HG02885 (cell line): Measurements from ENCODE around the gene MEX3A.
"Not testable (repeated sequence)": the region's sequence is repeated elsewhere in the genome, so short reads cannot be mapped to it uniquely, and the experiment has no call there.

Experiments
- ATAC-seq: cut with Tn5 transposase; IDR thresholded peaks from one replicate; pipeline ENCODE4 v1.9.1; 2021; ENCODE audit warnings: mild to moderate bottlenecking; ENCODE audit not compliant: unreplicated experiment, poor library complexity

Gene MEX3A

DNA sequence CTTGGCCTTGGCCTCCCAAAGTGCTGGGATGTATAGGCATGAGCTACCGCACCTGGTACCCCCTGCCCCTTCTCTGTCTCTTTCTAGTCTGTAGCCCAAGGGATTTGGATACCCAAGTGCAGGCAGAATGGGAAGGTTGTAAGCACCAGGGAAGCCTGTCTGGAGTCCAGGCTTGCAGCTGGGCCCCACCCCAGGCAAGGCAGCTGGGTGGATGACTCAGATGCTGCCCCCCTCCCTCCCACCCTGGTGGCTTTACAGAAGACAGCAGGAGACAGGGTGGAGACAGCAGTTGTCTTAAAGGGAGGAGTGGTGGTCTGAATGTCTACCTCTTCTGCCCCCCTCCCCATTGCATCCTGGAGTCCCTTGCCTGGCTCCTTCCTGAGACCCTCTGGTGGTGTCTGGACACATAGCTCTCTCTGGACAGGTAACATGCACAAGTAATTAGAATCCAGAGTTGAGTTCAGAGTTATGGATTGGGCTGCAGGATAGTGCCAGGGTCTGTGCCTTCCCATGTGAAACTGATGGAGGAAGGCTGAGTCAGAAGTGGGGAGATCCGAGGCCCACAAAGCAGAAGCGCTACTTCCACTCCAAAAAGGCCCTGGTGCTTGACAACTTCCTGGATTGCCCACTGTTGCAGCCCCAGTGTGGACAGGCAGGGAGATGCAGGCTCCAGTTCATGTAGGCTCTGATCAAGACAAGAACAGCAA lies 37.4 kb upstream of the MEX3A start:
- no peak for ATAC-seq

DNA sequence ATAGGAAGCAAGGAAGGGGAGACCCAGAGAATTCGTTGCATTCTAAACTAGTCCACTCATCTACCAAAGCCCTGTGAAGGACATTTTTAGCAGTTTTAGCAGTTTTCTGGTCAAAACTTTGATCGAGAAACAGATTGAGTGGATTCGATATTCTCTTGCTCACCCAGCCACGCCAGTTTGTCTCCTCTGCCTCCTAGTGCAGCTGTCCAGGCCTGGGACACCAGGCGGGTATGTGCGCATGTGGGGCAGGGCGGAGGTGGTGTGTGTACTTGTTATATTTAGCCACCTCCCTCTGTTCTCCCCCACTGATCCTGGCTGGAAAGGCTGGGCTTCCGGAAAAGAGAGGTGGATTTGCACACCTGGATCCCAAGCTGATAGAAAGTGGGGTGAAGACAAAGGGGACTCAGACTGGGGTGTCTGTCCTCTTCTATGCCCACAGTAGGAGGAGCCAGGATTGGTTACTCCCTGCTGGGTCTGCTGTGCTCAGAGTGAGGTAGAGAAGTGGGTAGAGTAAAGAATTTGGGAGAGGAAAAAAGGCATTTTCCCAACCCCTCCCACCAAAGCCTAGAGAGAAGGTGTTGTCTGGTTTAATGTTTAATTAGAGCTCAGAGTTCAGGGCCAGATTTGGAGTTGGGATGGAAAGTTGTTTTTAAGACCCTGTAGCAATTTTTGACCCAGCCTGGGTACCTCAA lies 36.1 kb upstream of the MEX3A start:
- ATAC-seq, result no peak

GRCh38 chr1:156117414-156118176 lies 35.3 kb upstream of the MEX3A start:
- ATAC-seq, result no peak

DNA sequence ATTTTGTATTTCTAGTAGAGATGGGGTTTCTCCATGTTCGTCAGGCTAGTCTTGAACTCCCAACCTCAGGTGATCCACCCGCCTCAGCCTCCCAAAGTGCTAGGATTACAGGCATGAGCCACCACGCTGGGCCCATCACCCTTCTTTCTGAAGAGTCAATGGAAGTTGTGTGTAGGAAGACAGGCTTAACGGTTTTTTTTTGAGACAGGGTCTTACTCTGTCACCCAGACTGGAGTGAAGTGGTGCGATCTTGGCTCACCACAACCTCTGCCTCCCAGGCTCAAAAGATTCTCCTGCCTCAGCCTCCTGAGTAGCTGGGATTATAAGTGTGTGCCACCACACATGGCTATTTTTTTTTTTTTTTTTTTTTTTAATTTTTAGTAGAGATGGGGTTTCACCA lies 34.5 kb upstream of the MEX3A start:
- ATAC-seq, result not testable (repeated sequence)

DNA sequence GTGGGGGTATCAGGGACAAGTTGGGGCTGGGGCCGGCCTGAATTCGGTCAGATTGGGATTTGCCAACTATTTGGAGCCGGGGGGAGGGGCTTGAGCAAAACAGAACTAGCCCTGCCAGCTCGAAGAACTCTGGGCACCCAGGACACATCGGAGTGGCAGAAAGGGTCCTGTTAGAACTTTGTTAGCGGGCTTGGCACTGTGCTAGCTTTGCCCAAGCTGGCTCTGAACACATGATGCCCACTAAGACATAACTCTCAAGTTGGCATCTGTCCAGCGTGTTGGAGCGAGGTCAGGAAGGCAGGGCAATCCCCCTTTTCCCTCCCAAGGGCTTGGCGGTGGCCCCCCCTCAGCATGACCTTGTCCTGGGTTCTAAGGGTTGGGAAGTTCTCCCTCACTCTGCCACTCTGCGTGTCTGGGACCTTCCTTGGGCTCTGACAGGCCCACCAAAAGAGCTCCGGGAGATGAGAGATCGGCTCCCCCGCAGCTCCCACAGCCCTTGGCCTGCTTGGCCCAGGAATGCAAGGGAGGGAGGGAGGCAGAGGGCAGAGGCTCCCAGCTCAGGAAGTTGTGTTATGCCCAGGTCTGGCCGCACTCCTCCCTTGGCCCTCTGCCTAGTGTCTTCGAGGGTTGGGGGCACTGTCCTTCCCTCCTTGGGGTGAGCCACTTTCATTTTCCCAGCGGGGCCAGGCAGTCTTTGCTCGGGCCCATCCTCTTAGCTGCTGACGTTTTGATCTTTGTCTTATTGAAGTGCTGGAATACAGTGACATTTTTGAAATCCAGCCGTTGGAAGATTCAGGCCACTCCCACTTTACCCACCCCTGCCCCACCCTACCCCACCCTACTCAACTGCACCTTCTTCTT lies 33.5 kb upstream of the MEX3A start:
- ATAC-seq, result no peak

GRCh38 chr1:156114919-156115513 lies 32.8 kb upstream of the MEX3A start:
- ATAC-seq, result no peak

DNA sequence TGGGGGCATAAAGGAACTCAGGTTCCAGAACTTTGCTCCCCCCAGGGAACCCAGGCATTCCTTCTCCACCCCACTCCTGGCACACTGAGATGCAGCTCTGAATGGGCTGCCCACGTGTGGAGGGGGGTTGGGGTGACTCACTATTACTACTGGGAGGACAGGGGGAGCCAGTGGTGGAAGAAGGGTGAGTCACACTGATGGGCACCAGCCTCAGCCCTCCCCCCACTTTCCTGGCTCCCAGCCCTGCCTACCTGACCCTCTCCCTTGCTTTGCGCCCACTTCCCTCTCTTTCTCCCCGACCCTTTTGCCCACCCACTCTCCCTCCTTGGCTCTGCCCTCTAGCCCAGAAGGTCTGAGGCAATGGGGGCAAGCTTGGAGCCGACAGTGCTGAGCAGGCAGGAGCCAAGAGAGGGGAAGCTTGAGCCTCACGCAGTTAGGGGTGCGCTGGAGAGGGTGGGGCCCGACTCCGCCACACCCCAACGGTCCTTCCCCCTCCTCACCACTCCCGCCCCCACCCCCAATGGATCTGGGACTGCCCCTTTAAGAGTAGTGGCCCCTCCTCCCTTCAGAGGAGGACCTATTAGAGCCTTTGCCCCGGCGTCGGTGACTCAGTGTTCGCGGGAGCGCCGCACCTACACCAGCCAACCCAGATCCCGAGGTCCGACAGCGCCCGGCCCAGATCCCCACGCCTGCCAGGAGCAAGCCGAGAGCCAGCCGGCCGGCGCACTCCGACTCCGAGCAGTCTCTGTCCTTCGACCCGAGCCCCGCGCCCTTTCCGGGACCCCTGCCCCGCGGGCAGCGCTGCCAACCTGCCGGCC lies 32.0 kb upstream of the MEX3A start, which contains the start of gene LMNA:
Gene LMNA (plus strand): TSS at position 611 of the 818 bp plus-strand sequence. CDS start 208 bp downstream, outside the sequence.
- ATAC-seq, result no peak

- ATAC-seq, result no peak
Observed at GRCh38 chr1:156113282-156113950, 31.2 kb upstream of the MEX3A start.

- no peak for ATAC-seq
Observed at GRCh38 chr1:156112276-156113137, 30.2 kb upstream of the MEX3A start.

- no peak for ATAC-seq
Observed at GRCh38 chr1:156111355-156111962, 29.2 kb upstream of the MEX3A start.

DNA sequence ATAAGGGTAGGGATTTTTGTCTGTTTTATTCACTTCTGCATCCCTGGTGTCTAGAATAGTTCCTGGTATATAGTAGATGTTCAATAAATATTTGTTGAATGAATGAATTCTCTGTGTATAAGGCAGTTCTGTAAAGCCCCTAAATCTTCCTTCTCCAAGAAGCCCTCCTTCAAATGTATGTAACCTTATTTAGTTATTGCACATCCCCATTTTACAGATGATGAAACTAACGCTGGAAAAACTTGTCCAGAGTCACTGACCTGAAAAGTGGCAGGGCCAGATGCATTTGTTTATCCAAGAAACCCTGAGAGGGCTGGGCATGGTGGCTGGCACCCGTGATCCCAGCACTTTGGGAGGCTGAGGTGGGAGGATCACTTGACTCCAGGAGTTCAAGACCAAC lies 28.0 kb upstream of the MEX3A start:
- no peak for ATAC-seq

GRCh38 chr1:156108664-156109241 lies 26.5 kb upstream of the MEX3A start:
- ATAC-seq, result no peak

DNA sequence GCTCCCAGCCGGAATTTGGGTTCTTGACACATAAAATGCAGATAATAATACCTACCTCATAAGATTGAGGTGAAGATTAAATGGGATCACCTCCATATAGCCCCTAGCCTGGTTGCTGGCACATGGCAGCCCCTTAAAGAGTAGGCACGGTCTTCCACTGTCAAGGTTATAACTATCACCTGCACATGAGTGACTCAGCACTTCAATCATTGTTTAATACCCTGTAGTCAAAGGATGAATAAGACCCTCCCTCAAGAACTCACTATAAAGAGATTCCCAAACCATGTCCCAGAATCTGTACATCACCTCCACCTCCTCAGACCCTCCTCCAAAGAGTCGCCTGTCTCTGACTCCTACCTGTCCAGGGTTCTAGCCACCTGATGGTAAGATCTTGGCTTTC lies 25.8 kb upstream of the MEX3A start:
- ATAC-seq, result no peak

- no peak for ATAC-seq
Observed at GRCh38 chr1:156106624-156107488, 24.6 kb upstream of the MEX3A start.

DNA sequence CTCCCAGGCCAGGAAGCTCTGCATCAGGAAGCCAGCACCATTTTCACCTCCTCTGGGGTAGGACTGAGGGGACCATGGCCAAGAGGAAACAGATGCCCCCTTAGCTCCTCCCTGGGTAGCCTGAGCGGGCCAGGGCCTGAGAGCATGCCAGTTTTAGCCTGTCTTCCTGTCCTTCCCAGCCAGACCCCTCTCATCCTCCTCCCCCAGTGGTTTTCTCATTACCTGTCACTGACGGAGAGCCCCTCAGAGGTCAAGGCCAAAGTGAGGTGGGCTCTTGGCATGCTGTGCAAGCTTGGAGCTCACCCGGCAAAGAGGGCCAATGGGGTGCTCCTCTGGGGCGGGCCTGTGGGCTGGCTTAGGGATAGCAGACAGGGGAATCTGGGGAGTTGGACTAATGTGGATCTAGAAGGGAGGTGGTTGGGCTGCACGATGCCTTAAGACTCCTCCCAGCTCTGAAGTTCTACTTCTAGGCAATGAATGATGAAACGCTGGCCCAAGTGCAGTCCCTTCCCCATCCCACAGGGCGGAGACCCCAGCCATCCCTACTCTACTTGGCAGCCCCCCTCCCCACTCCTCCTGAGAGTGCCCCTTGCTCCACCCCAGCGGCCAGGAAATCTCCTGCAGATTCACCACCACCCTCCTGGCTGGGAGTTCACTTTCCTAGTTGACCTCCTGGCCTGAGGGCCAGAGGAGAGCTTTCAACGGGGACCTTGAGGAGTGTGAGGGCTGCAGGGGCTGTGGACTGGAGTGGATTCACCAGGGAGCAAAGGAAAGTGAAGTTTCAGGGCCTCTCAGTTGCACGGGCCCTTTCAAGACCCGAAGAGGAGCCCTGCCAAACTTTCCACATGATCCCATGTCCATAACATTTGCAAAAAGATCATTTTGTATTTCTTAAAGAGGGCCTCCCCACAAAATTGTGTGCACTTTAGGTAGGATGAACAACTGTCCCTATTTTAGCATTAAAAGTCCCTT lies 22.9 kb upstream of the MEX3A start:
- no peak for ATAC-seq
